Endothelial cell of umbilical vein (primary cell): ENCODE results near the gene NIN. TPM values are rescaled to one million over a fixed set of nuclear protein-coding genes. Genes with fewer than 3 reads are reported as not detected.

Experiments used
- BruUV-seq: library from RNA; stranded (reverse); fragments of 400-500 nt; replicated peaks from 2 replicates; lab custom pipeline; 2021; lab: Mats Ljungman, UMichigan
- CTCF ChIA-PET: fragments of 300-600, 350-600 bp; sonication (Branson Sonifier 250); formaldehyde crosslinking; loops from one replicate; lab custom pipeline; 2021; ENCODE audit warnings: antibody characterized with exemption, inconsistent platforms; lab: Charles Lee
- POLR2A ChIA-PET: fragments of 300-600, 350-600 bp; sonication (Branson Sonifier 250); formaldehyde crosslinking; loops from one replicate; lab custom pipeline; 2021; ENCODE audit warnings: antibody characterized with exemption, inconsistent platforms; lab: Charles Lee
- DNase-seq: peaks from one replicate; pipeline ENCODE4 v3.0.0-alpha.2; 2011; ENCODE audit warnings: low read depth, low spot score
- FAIRE-seq: peaks from 2 replicates; lab custom pipeline; 2011; peaks lifted over from hg19 to GRCh38; lab: Jason Lieb, UNC
- H2AFZ ChIP-seq: 2 replicates; pipeline ENCODE4 v1.6.0; 2012; ENCODE audit warnings: low read depth, low read length, control low read depth, inconsistent platforms
- H3K27ac ChIP-seq: 2 replicates; pipeline ENCODE4 v1.5.1; 2011; ENCODE audit warnings: low read depth, mild to moderate bottlenecking, control low read depth, low read length, moderate library complexity; ENCODE audit not compliant: insufficient read depth
- H3K27me3 ChIP-seq, 2 experiments: 2 replicates each; pipeline versions ENCODE4 v1.6.0 to v1.6.1; 2011; ENCODE audit warnings: low read length in 2 of 2, mixed read lengths in 1 of 2; ENCODE audit not compliant: control insufficient read depth in 2 of 2, insufficient read depth in 2 of 2
- H3K36me3 ChIP-seq, 2 experiments: 2 replicates in 1 of 2; 3 replicates in 1 of 2; pipeline ENCODE4 v1.5.1; 2011; ENCODE audit warnings: low read length in 2 of 2, mild to moderate bottlenecking in 1 of 2, moderate library complexity in 1 of 2; ENCODE audit not compliant: control insufficient read depth in 2 of 2, insufficient read depth in 2 of 2; ENCODE audit errors: extremely low read depth in 1 of 2
- H3K4me1 ChIP-seq: 3 replicates; pipeline ENCODE4 v1.5.1; 2011; ENCODE audit warnings: mild to moderate bottlenecking, low read length; ENCODE audit not compliant: control insufficient read depth, insufficient read depth; ENCODE audit errors: extremely low read depth
- H3K4me2 ChIP-seq: 2 replicates; pipeline ENCODE4 v1.6.1; 2011; ENCODE audit warnings: low read length, control low read depth, mixed read lengths; ENCODE audit not compliant: insufficient read depth
- H3K4me3 ChIP-seq, 3 experiments: fragments of 200-600 bp in 1 of 3; sonication (generic), shearing (Covaris generic) in 1 of 3; replicated peaks in 1 of 3; 2 replicates each; pipeline ENCODE4 v1.5.1; 2011 to 2016; ENCODE audit warnings: control low read depth in 3 of 3, low read length in 3 of 3, mild to moderate bottlenecking in 2 of 3, inconsistent platforms in 1 of 3, low read depth in 1 of 3, moderate library complexity in 1 of 3; ENCODE audit not compliant: insufficient read depth in 1 of 3
- H3K79me2 ChIP-seq: 2 replicates; pipeline ENCODE4 v1.6.0; 2012; ENCODE audit warnings: low read length, inconsistent platforms; ENCODE audit not compliant: control insufficient read depth, insufficient read depth
- H3K9ac ChIP-seq: replicated peaks from 2 replicates; pipeline ENCODE3; 2011; ENCODE audit warnings: low read length, control low read depth; ENCODE audit not compliant: insufficient read depth; ENCODE audit errors: extremely low read depth
- H3K9me1 ChIP-seq: replicated peaks from 3 replicates; pipeline ENCODE4 v1.6.0; 2011; ENCODE audit warnings: mild to moderate bottlenecking, low read length; ENCODE audit not compliant: control insufficient read depth, insufficient read depth; ENCODE audit errors: extremely low read depth
- H3K9me3 ChIP-seq: replicated peaks from 2 replicates; pipeline ENCODE4 v1.5.1; 2012; ENCODE audit warnings: low read length, inconsistent platforms; ENCODE audit not compliant: control insufficient read depth, insufficient read depth
- H4K20me1 ChIP-seq: replicated peaks from 2 replicates; pipeline ENCODE3; 2011; ENCODE audit warnings: mild to moderate bottlenecking, low read length; ENCODE audit not compliant: control insufficient read depth, insufficient read depth; ENCODE audit errors: extremely low read depth
- CTCF ChIP-seq, 2 donors: IDR thresholded peaks; 1 replicate in 1 of 2; 2 replicates in 1 of 2; pipeline ENCODE4 v1.5.1; 2011; ENCODE audit warnings: low read length in 2 of 2, mild to moderate bottlenecking in 2 of 2, moderate library complexity in 2 of 2, control low read depth in 1 of 2, inconsistent platforms in 1 of 2, low read depth in 1 of 2; ENCODE audit not compliant: insufficient read depth in 1 of 2; ENCODE audit errors: extremely low read depth in 1 of 2
- EZH2 ChIP-seq: IDR thresholded peaks from 2 replicates; pipeline ENCODE4 v1.6.1; 2012; ENCODE audit warnings: borderline replicate concordance, low read depth, mild to moderate bottlenecking, moderate library complexity, low read length, inconsistent platforms; ENCODE audit not compliant: severe bottlenecking
- dilution Hi-C: fragments of 300-500 bp; cut with MboI; formaldehyde crosslinking; loops from one replicate; pipeline ENCODE4 v1.15.0; 2019; ENCODE audit warnings: low sequenced_read_pairs; ENCODE audit not compliant: extremely low pct_ligation_motif_present
- intact Hi-C: fragments of 100-400 bp; cut with micrococcal nuclease; formaldehyde crosslinking; loops from one replicate; pipeline ENCODE4 v1.10.0; 2022
- polyA plus RNA-seq, 4 experiments: library from polyadenylated mRNA; depleted of rRNA in 3 of 4; stranded (reverse) in 3 of 4; unstranded in 1 of 4; fragments of >200 nt; gene quantifications; 2 replicates each; pipeline versions ENCODE4 v1.2.1 to v1.2.3, GENCODE V29; 2011 to 2012; ENCODE audit warnings: missing spikeins in 1 of 4
- total RNA-seq: library from RNA; stranded (reverse); gene quantifications from 2 replicates; pipeline ENCODE4 v1.2.3, GENCODE V29; 2021

Gene NIN
- total and polyA plus RNA-seq, 2 donors (not counting 3 experiments of a cell fraction or from before 2014, with no cell fraction given) = 7.1 to 76.3 TPM

- intact Hi-C loops (loop anchor here (2.0 to 10.0 kb wide), 3 partner anchors 13 to 515 kb away; partner anchors contain the start of genes DMAC2L and L2HGDH), dilution Hi-C loops (no loop called here)
- peak; percentile 52 for DNase-seq
- BruUV-seq = no TSS peak
- Histone ChIP-seq H3K4me3 (peak overlapping the region; percentile 67 to 92 (median 69)), H3K27me3 (no peaks in the 10 kb centered on the region), H3K9me1 (no peaks in the 10 kb centered on the region), H3K9ac (peak overlapping the region; percentile 80), H3K27ac (peak overlapping the region; percentile 61), H4K20me1 (peaks cover 12% of the 10 kb centered on the region), H3K4me2 (peak overlapping the region; percentile 63), H2AFZ (peak overlapping the region; percentile 82), H3K36me3 (peaks cover 0 to 2% of the 10 kb centered on the region in 2 experiments), H3K4me1 (peaks cover 20% of the 10 kb centered on the region), H3K9me3 (no peaks in the 10 kb centered on the region), H3K79me2 (peaks cover 47% of the 10 kb centered on the region)
- POLR2A ChIA-PET = interaction anchor here (1.4 kb wide), 1 partner anchor 30 kb away, joined by 5 read pairs; no protein-coding TSS in a partner anchor
- peak; percentile 28 for FAIRE-seq
- CTCF ChIA-PET = interaction anchor here (0.8 to 7.5 kb wide), 13 partner anchors 9 to 57 kb away, joined by 3 to 72 read pairs (median 3); no protein-coding TSS in a partner anchor
- TF ChIP-seq CTCF (IDR thresholded peaks at IDR 0.05; ENCODE audit: extremely low read depth in 1 of 2, insufficient read depth in 1 of 2, low read depth in 1 of 2, low read length in 2 of 2) = no peak
- TF ChIP-seq EZH2 = no peak
These were observed 674 bp downstream of the NIN start for GRCh38 chr14:50830044-50830931.
